Measurements from ENCODE around the gene CCDC33.

CCDC33 gene

GRCh38 chr15:74385733-74386132, 149.6 kb downstream of the CCDC33 start:
- H3K4ac ChIP-seq (ENCODE audit: low read depth in 1 of 2, low read length in 2 of 2) = no peak overlapping the region
- H3K4me3 ChIP-seq (ENCODE audit: insufficient read depth in 1 of 2, low read depth in 1 of 2, low read length in 2 of 2) = no peak overlapping the region
- H2BK5ac ChIP-seq (ENCODE audit: low read depth, low read length, poor library complexity, severe bottlenecking) = no peak overlapping the region
- no peak overlapping the region for H3K27ac ChIP-seq (ENCODE audit: low read length, poor library complexity, severe bottlenecking)
- peaks cover 1% of the 10 kb centered on the region for H3K79me1 ChIP-seq (replicated peaks; ENCODE audit: low read length, poor library complexity, severe bottlenecking)
- no peak overlapping the region for H3K9ac ChIP-seq (ENCODE audit: low read length)
- H3K18ac ChIP-seq (ENCODE audit: low read depth in 1 of 2, low read length in 2 of 2) = no peak overlapping the region
- no peak overlapping the region for H2AFZ ChIP-seq (ENCODE audit: low read depth, low read length)
- no peak for DNase-seq
- H3K4me1 ChIP-seq (ENCODE audit: control insufficient read depth, insufficient read depth, low read depth, low read length) = peaks cover 61% of the 10 kb centered on the region
- no peaks in the 10 kb centered on the region for H3K9me3 ChIP-seq (ENCODE audit: control insufficient read depth, low read length)
- no peak overlapping the region for H2BK12ac ChIP-seq (ENCODE audit: low read length in 2 of 2)
- H2BK120ac ChIP-seq (ENCODE audit: low read depth, low read length) = no peak overlapping the region
- peaks cover 0 to 2% of the 10 kb centered on the region in 2 experiments for H3K36me3 ChIP-seq (ENCODE audit: control insufficient read depth in 1 of 2, insufficient read depth in 2 of 2, low read depth in 1 of 2, low read length in 2 of 2)
- no peak overlapping the region for H3K14ac ChIP-seq (ENCODE audit: low read length in 2 of 2)
- no peaks in the 10 kb centered on the region for H3K27me3 ChIP-seq (ENCODE audit: control insufficient read depth in 1 of 2, insufficient read depth in 1 of 2, low read length in 2 of 2)
- no peak overlapping the region for H2BK15ac ChIP-seq (ENCODE audit: low read depth, poor library complexity, severe bottlenecking)
- H3K23ac ChIP-seq (ENCODE audit: low read length in 2 of 2) = no peak overlapping the region
- peak overlapping the region; percentile 66 for H2AK5ac ChIP-seq (ENCODE audit: low read length, severe bottlenecking)
- H4K8ac ChIP-seq (ENCODE audit: low read length) = no peak overlapping the region
- H3K4me2 ChIP-seq (ENCODE audit: low read length, poor library complexity, severe bottlenecking) = no peak overlapping the region
- WGBS = 65% methylated on average over 6 of the region's 6 CpGs
- no peak overlapping the region for H4K91ac ChIP-seq (ENCODE audit: low read length)
